ENCODE results near the gene ARHGEF10L.

Gene ARHGEF10L

GRCh38 chr1:17550729-17551584 is 11.5 kb downstream of the ARHGEF10L start:
- no peak for DNase-seq

DNA sequence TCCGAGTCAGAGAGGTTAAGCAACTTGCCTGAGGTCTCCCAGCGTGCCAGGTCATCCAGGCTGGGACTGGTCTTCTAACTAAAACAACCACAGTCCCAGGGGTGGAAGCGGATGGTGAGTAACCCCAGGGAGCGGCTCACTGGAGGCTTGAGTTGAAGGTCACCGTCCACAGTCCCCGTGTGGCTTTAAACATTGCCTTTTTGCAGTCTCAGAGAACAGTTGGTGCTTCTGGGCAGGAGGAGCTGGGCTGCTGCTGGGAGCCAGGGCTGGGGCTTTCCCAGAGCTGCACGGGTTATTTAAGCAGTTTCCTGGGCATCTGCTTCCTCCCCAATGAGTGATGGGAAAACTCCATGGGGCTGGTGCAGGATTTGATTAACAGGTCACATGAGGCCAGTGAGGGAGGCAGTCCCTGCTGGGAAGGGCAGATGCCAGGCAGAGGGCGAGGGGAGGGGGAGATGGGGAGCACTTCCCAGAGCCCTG is 12.3 kb downstream of the ARHGEF10L start:
- no peak for DNase-seq

- DNase-seq: no peak
Observed at GRCh38 chr1:17553975-17554700, 14.6 kb downstream of the ARHGEF10L start.

GRCh38 chr1:17554954-17555353 is 15.5 kb downstream of the ARHGEF10L start:
- no peak for DNase-seq

GRCh38 chr1:17557986-17558385 is 18.5 kb downstream of the ARHGEF10L start:
- no peak for DNase-seq

DNA sequence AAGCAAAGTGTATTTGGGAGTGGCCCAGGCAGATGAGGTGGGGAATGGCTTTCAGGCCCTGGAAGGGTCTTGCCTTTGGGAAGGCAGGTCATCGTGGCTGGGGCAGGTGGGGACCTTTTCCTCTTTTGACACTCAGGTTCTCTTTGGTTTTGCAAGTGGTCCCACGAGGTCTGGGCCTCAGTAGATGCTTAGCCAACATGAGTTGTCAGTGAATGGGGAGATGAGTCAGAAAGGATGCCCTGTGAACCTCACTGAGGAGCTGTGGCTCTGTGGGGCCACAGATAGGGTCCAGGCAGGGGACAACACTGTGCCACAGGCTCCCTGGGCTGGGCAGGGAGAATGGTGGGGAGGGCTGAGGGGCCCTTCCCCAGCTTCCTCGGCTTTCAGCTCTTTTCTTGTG is 19.0 kb downstream of the ARHGEF10L start:
- no peak for DNase-seq

DNA sequence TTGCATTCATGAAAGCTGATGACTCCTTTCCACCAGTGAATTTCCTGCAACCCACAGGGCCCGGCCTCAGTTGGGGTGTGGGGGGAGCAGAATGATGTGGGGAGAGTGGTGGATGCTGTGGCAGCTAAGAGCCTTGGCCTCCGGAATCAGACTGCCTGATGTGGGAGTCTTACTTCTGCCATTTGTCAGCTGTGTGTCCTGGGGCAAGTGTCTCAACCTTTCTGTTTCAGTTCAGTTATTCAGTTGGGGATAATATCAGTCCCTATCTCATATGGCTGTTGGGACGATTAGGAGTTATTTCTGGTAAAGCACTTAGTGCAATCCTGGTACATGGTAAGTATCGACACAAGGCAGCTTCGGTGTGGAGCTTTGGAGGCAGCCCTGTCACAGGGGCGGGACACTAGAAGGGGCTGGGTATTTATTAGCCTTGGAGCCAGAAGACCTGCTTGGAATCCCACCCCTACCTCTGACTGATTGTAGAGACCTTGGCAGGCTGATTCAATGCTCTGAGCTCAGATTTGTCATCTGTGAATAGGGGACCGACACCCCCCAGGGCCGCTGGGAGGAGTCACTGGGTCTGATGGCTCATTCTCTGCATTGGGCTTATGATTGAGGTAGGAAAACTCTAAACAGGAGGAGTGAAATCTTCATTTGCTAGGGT is 19.6 kb downstream of the ARHGEF10L start:
- DNase-seq: no peak

- no peak for DNase-seq
Observed at GRCh38 chr1:17559615-17560419, 20.3 kb downstream of the ARHGEF10L start.

DNA sequence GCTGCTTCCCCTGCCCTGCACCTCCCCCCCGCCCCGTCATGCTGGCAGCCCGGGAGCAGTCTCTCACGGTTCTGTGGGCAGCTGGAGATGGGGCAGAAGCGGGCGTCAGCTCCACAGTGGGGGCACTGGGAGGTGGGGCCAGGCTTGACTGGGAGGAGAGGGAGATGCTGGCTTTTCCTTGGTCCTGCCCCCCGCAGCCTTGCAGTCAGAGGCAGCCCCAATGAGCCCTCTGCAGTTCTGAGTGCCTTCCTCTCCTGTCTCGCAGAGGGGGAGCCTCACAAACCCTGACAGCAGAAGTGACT is 21.7 kb downstream of the ARHGEF10L start:
- DNase-seq: no peak

- no peak for DNase-seq
Observed at GRCh38 chr1:17561561-17561985, 22.1 kb downstream of the ARHGEF10L start.

DNA sequence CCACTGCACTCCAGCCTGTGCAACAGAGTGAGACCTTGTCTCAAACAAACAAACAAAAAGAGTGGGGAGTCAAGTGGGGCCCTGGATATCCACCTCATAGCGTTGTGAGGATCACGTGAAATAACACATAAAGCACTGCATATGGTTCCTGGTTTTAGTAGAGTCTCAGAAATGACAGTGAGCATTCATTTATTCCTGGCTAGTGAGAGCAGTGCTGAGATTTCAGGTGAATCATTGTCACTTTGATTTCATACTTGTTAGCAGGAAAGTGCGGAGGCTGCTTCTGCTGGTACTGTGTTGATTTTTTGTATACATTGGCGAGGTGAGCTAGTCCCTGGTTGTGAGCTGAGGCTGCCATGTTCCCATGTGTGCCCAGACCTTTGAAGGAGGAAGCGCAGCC is 22.9 kb downstream of the ARHGEF10L start:
- DNase-seq: no peak

GRCh38 chr1:17563494-17564281 is 24.2 kb downstream of the ARHGEF10L start:
- no peak for DNase-seq

GRCh38 chr1:17564458-17565393 is 25.2 kb downstream of the ARHGEF10L start:
- DNase-seq: no peak

DNA sequence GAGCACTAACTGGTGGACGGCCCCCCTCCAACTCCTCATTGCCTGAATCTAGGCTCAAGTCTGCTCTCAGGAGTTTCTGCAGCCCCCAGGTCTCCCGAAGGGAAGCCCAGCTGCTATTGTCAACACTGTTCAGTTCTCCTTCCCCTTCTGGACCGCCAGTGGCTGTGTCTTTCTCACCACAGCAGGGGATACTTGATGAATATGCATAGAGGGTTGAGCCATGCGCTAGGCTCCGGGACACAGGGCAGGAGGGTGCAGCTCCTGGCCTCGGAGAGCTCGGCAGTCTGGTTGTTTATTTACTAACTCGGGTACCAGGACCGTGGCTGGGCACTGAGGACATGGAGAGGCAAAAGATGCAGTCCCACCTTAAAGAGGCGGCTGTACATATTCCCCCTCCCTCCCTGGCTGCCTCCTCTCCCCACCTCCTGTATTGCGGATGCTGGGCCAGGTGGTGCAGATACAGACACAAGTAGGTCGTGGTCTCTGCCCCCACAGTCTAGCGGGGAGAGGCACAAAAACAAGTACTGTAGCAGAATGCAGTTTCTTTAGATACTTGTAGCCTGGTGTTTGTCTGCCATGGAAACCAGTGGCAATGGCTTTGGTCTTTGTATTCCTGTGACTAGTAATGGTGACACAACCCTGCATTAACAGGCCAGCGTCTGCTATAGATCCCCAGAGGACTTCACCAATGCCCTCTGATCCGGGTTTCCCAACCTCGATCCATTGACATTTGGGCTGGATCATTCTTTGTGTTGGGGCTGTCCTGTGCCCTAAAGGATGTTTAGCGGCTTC is 26.2 kb downstream of the ARHGEF10L start:
- no peak for DNase-seq

- DNase-seq: no peak
Observed at GRCh38 chr1:17566417-17566816, 26.9 kb downstream of the ARHGEF10L start.

DNA sequence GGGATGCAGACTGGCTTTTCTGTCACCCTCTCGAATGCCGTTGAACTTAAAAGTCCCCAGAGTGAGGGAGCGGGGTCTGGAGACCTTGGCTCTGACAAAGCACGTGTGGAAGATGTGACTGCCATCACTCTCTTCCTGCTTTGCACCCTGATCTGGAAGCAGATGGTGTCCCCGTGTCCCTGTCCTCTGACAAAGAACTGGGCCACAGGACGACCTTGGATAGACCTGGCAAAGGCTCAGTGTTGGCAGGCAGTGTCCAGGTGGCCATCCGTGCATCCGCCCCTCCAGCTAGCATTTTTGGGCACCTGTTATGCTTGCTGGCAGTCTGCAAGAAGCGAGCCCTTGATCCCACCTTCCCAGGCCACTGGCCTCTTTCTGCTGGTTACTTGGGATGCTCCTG is 27.4 kb downstream of the ARHGEF10L start:
- DNase-seq: no peak

DNA sequence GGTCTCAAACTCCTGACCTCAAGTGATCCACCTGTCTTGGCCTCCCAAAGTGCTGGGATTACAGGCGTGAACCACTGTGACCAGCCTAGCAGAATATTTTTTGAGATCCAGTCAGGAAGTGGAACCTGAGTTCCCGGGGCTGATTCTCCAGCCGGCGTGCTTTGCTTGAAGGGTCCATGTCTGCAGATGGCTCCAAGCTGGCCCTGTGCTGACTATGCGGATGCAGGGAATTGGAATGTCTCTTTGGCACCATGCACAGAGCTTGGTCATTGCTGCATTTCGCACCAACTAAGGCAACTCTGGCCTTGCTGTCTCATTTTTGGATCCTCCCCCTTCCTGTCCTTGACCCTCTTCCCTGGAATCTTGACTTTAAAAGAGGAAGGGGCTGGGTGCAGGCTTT is 28.1 kb downstream of the ARHGEF10L start:
- no peak for DNase-seq

- no peak for DNase-seq
Observed at GRCh38 chr1:17568014-17568900, 28.8 kb downstream of the ARHGEF10L start.

Data from activated CD4-positive, CD25-positive, alpha-beta regulatory T cell treated with anti-CD3 and anti-CD28 coated beads, Interleukin-2, amount 50 U/mL, for 72 hours (primary cell).